Measurements from ENCODE around the gene PER2.

Gene PER2

GRCh38 chr2:238282861-238283738 is 5.3 kb downstream of the PER2 start:
- Mint-ChIP-seq H3K27me3 (ENCODE audit: low read depth) (peaks cover 3% of the 10 kb centered on the region), H3K27ac (no peak overlapping the region), H3K9me3 (no peaks in the 10 kb centered on the region), H3K4me1 (peaks cover 52% of the 10 kb centered on the region), H3K4me3 (peak overlapping the region in 1 of 3 experiments; percentile 56), H3K36me3 (ENCODE audit: low read depth) (peaks cover 5% of the 10 kb centered on the region)
- TF ChIP-seq, protein P1, sequence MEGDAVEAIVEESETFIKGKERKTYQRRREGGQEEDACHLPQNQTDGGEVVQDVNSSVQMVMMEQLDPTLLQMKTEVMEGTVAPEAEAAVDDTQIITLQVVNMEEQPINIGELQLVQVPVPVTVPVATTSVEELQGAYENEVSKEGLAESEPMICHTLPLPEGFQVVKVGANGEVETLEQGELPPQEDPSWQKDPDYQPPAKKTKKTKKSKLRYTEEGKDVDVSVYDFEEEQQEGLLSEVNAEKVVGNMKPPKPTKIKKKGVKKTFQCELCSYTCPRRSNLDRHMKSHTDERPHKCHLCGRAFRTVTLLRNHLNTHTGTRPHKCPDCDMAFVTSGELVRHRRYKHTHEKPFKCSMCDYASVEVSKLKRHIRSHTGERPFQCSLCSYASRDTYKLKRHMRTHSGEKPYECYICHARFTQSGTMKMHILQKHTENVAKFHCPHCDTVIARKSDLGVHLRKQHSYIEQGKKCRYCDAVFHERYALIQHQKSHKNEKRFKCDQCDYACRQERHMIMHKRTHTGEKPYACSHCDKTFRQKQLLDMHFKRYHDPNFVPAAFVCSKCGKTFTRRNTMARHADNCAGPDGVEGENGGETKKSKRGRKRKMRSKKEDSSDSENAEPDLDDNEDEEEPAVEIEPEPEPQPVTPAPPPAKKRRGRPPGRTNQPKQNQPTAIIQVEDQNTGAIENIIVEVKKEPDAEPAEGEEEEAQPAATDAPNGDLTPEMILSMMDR (IDR thresholded peaks at IDR 0.05; ENCODE audit: unreplicated experiment in 3 of 3) = no peak

DNA sequence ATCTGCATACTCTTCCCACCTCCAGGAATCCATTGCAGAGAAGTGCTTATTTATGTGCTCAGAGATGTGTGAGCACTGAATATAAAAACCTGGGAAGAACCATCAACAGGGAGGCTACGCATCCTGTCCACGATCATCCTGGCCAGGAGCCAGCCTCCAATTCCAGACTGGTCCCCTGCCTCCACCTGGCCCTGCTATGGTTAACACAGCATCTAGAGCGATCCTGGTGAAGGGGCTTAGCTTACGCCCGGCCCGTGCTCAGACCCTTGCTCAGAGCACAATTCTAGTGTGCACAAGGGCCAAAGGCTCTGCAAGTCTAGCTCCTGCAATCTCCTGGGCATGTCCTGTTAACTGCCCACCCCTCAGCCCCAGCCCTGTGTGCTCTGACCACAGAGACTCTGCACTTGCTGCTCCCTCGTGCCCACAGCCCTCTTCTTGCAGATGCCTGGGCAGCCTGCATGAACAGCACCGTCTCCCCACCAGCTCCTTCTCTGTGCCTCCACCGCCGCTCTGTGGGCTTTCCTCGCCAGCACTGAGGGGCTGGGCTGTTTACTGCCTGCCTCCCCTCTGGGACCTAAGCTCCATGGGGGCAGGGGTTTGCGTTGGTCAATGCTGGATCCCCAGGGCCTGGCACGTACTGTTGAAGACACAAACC is 6.5 kb downstream of the PER2 start:
- H3K9me3 Mint-ChIP-seq = no peaks in the 10 kb centered on the region
- H3K36me3 Mint-ChIP-seq (ENCODE audit: low read depth) = peaks cover 9% of the 10 kb centered on the region
- peaks cover 44% of the 10 kb centered on the region for H3K4me1 Mint-ChIP-seq
- H3K27ac Mint-ChIP-seq = no peak overlapping the region
- H3K4me3 Mint-ChIP-seq = no peak overlapping the region
- peaks cover 3% of the 10 kb centered on the region for H3K27me3 Mint-ChIP-seq (ENCODE audit: low read depth)
- TF ChIP-seq, protein P1 (IDR thresholded peaks at IDR 0.05; ENCODE audit: unreplicated experiment in 3 of 3) = no peak

GRCh38 chr2:238280083-238280825 is 8.2 kb downstream of the PER2 start:
- H3K36me3 Mint-ChIP-seq (ENCODE audit: low read depth) = peaks cover 18% of the 10 kb centered on the region
- no peak overlapping the region for H3K27ac Mint-ChIP-seq
- no peaks in the 10 kb centered on the region for H3K9me3 Mint-ChIP-seq
- H3K4me3 Mint-ChIP-seq = no peak overlapping the region
- peaks cover 3% of the 10 kb centered on the region for H3K27me3 Mint-ChIP-seq (ENCODE audit: low read depth)
- peaks cover 27% of the 10 kb centered on the region for H3K4me1 Mint-ChIP-seq
- TF ChIP-seq, protein P1 (IDR thresholded peaks at IDR 0.05; ENCODE audit: unreplicated experiment in 3 of 3) = no peak

DNA sequence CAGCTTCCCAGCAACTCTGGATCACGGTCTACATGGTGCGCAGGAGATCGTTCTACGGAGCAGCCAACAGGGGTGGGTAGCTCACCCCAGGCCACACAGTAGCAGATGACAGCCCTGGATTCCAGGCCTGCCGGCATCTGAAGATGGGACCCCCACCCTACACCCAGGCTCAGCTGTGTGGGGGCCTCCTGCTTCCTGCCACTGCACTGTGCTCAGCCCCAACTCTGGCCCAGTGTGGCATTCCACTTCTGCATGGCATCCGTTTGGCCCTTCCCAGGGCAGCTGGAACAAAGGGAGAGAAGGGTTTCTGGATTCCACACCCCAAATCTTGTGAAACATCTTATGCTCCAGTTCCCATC is 9.1 kb downstream of the PER2 start:
- TF ChIP-seq, protein P1 (IDR thresholded peaks at IDR 0.05; ENCODE audit: unreplicated experiment in 3 of 3) = no peak
- H3K4me1 Mint-ChIP-seq = peaks cover 20% of the 10 kb centered on the region
- no peaks in the 10 kb centered on the region for H3K9me3 Mint-ChIP-seq
- peaks cover 27% of the 10 kb centered on the region for H3K36me3 Mint-ChIP-seq (ENCODE audit: low read depth)
- peaks cover 3% of the 10 kb centered on the region for H3K27me3 Mint-ChIP-seq (ENCODE audit: low read depth)
- H3K27ac Mint-ChIP-seq = no peak overlapping the region
- no peak overlapping the region for H3K4me3 Mint-ChIP-seq

DNA sequence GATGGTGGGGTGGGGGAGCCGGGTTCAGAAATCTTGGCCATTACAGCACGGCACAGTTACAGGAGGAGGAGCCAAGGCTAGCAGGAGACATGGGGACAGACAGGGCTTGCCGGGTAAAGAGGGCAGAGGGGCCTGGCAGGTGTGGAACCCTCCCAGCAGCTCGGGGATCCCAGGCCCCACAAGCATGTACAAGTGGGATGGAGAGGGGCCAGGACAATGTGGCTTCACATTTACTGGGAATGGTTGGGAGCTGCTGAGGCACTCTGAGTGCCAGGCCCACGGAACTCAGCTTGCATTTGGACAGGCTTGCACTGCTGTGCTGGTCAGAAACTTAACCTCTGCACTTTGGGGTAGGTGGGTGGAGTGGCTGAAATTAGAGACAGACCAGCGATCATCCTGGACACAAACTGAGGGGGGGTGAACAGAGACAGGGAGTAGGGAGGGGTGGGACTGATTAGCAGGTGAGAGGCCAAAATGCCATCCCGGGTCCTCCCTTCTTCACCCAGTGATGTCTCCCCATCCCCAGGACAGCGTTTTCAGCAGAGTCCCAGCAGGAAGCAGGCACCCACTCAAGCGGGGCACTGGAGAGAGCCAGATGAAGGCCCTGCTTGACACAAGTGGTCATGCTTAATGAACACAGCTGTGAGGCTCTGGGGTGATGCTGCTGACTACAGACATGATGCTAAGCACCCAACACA is 9.6 kb downstream of the PER2 start:
- H3K4me1 Mint-ChIP-seq = peaks cover 20% of the 10 kb centered on the region
- H3K27ac Mint-ChIP-seq = no peak overlapping the region
- TF ChIP-seq, protein P1 (IDR thresholded peaks at IDR 0.05; ENCODE audit: unreplicated experiment in 3 of 3) = no peak
- H3K9me3 Mint-ChIP-seq = no peaks in the 10 kb centered on the region
- H3K36me3 Mint-ChIP-seq (ENCODE audit: low read depth) = peaks cover 32% of the 10 kb centered on the region
- H3K4me3 Mint-ChIP-seq = no peak overlapping the region
- peaks cover 3% of the 10 kb centered on the region for H3K27me3 Mint-ChIP-seq (ENCODE audit: low read depth)

Measured in nephron (organoid).